ENCODE data around the gene KRTAP10-6.
"Not testable (repeated sequence)": the region's sequence is repeated elsewhere in the genome, so short reads cannot be mapped to it uniquely, and the experiment has no call there.

The KRTAP10-6 gene

DNA sequence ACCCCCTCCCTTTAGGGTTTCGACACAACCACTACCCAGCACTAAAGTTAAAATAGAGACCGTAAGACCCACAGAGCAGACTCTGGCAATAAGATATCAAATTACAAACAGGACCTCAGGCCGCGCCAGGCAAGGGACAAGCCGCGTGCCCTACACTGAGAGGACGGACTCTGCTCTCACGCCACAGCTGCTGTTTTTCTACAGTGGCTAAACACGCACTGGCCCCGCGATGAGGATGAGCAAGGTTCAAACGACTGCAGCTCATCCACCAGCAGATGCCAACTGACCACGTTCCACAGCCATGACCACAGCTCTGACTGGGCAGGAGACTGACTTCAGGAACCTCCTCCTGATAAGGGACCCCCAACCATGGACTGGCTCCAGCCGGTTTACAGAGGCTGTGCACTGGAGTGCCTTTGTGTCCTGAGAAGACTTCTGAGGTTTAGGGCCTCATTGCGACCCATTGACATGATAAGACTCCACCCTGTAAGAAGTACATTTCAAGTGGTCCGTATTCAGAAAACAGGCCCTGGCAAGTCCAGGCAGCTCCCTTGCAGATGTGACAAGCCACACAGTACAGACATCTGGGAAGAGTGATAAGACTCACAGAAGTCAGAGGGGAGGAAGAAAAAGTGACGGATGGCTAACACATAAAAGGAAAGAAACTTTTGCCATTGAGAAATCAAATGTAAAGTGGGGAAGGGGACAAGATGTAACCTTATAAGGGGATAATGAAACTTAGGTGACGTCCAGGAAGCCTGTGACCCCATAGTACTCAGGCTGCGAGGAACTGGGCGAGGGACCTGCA is 1.5 kb upstream of the KRTAP10-6 start:
- H3K4me1 ChIP-seq (ENCODE audit: insufficient read depth, low read length), result peaks cover 13% of the 10 kb centered on the region; the same call in 1 of the 2 replicates
- H3K27me3 ChIP-seq (ENCODE audit: insufficient read depth, low read length), result no peaks in the 10 kb centered on the region
- H3K36me3 ChIP-seq (ENCODE audit: insufficient read depth, low read depth, low read length), result no peaks in the 10 kb centered on the region
- H3K9ac ChIP-seq (ENCODE audit: low read depth, low read length), result no peak overlapping the region
- H3K27ac ChIP-seq (ENCODE audit: low read length), result no peak overlapping the region
- no peaks in the 10 kb centered on the region for H3K9me3 ChIP-seq (ENCODE audit: insufficient read depth, low read depth, low read length)
- H3K4me3 ChIP-seq (ENCODE audit: low read length), result no peak overlapping the region

GRCh38 chr21:44591801-44592130 is 539 bp downstream of the KRTAP10-6 start:
- H3K4me1 ChIP-seq (ENCODE audit: insufficient read depth, low read length); H3K9me3 ChIP-seq (ENCODE audit: insufficient read depth, low read depth, low read length); H3K9ac ChIP-seq (ENCODE audit: low read depth, low read length); H3K36me3 ChIP-seq (ENCODE audit: insufficient read depth, low read depth, low read length); H3K27me3 ChIP-seq (ENCODE audit: insufficient read depth, low read length); H3K4me3 ChIP-seq (ENCODE audit: low read length); H3K27ac ChIP-seq (ENCODE audit: low read length): not testable (repeated sequence)

GRCh38 chr21:44590897-44591800 is 1.2 kb downstream of the KRTAP10-6 start:
- H3K36me3 ChIP-seq (ENCODE audit: insufficient read depth, low read depth, low read length); H3K9ac ChIP-seq (ENCODE audit: low read depth, low read length); H3K9me3 ChIP-seq (ENCODE audit: insufficient read depth, low read depth, low read length); H3K27ac ChIP-seq (ENCODE audit: low read length); H3K27me3 ChIP-seq (ENCODE audit: insufficient read depth, low read length); H3K4me3 ChIP-seq (ENCODE audit: low read length); H3K4me1 ChIP-seq (ENCODE audit: insufficient read depth, low read length): not testable (repeated sequence)

GRCh38 chr21:44590311-44590721 is 2.0 kb downstream of the KRTAP10-6 start:
- Histone ChIP-seq H3K4me3 (ENCODE audit: low read length) (no peak overlapping the region), H3K9ac (ENCODE audit: low read depth, low read length) (no peak overlapping the region), H3K36me3 (ENCODE audit: insufficient read depth, low read depth, low read length) (no peaks in the 10 kb centered on the region), H3K9me3 (ENCODE audit: insufficient read depth, low read depth, low read length) (no peaks in the 10 kb centered on the region), H3K27ac (ENCODE audit: low read length) (no peak overlapping the region), H3K4me1 (ENCODE audit: insufficient read depth, low read length) (peaks cover 8% of the 10 kb centered on the region; the same call in 1 of the 2 replicates), H3K27me3 (ENCODE audit: insufficient read depth, low read length) (no peaks in the 10 kb centered on the region)

DNA sequence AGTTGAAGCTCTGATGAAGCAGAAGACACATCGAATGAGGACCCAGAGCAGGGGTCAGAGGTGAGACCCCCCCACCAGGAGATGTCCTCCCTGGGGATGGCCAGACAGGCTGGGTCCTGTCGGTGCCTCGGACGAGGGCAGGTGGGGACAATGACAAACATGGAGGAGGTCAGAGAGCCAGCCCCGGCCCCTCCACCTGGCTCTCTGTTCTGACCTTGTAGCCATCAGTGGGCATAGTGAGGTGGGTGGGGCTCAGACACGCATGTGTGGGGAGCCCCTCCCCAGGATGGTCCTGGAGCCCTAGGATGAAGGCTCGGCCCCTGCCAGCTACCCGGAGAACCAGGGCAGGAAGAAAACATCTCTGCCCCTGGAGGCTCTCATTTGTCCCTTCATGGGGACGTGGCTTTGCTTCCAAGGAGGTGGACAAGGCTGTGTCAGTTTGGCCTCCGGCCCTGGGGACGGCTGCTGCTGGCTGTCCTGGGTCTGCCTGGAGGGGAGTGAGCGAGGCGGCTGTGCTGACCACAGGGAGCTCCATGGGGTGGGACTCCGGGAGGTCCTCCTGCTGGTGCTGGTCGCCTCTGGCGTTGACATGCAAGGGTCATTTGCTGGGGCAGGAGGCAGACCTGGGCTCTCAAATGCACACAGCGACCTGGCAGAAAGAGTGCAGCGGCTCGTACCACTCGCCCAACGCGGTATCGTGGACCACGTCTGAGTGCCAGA is 2.6 kb downstream of the KRTAP10-6 start:
- Histone ChIP-seq H3K9ac (ENCODE audit: low read depth, low read length) (no peak overlapping the region), H3K36me3 (ENCODE audit: insufficient read depth, low read depth, low read length) (no peaks in the 10 kb centered on the region), H3K27ac (ENCODE audit: low read length) (no peak overlapping the region), H3K27me3 (ENCODE audit: insufficient read depth, low read length) (no peaks in the 10 kb centered on the region), H3K4me1 (ENCODE audit: insufficient read depth, low read length) (peaks cover 8% of the 10 kb centered on the region; the same call in 1 of the 2 replicates), H3K9me3 (ENCODE audit: insufficient read depth, low read depth, low read length) (no peaks in the 10 kb centered on the region), H3K4me3 (ENCODE audit: low read length) (no peak overlapping the region)

GRCh38 chr21:44589094-44589493 is 3.2 kb downstream of the KRTAP10-6 start:
- Histone ChIP-seq H3K27ac (ENCODE audit: low read length) (no peak overlapping the region), H3K36me3 (ENCODE audit: insufficient read depth, low read depth, low read length) (no peaks in the 10 kb centered on the region), H3K9me3 (ENCODE audit: insufficient read depth, low read depth, low read length) (no peaks in the 10 kb centered on the region), H3K4me1 (ENCODE audit: insufficient read depth, low read length) (peaks cover 8% of the 10 kb centered on the region; the same call in 1 of the 2 replicates), H3K4me3 (ENCODE audit: low read length) (no peak overlapping the region), H3K27me3 (ENCODE audit: insufficient read depth, low read length) (no peaks in the 10 kb centered on the region), H3K9ac (ENCODE audit: low read depth, low read length) (no peak overlapping the region)

GRCh38 chr21:44585892-44586291 is 6.4 kb downstream of the KRTAP10-6 start:
- H3K9me3 ChIP-seq (ENCODE audit: insufficient read depth, low read depth, low read length), result no peaks in the 10 kb centered on the region

GRCh38 chr21:44583800-44584147 is 8.5 kb downstream of the KRTAP10-6 start:
- no peak overlapping the region for H3K27ac ChIP-seq (ENCODE audit: low read length)
- H3K9me3 ChIP-seq (ENCODE audit: insufficient read depth, low read depth, low read length), result no peaks in the 10 kb centered on the region
- H3K27me3 ChIP-seq (ENCODE audit: insufficient read depth, low read length), result no peaks in the 10 kb centered on the region
- H3K36me3 ChIP-seq (ENCODE audit: insufficient read depth, low read depth, low read length), result no peaks in the 10 kb centered on the region
- H3K9ac ChIP-seq (ENCODE audit: low read depth, low read length), result no peak overlapping the region
- no peaks in the 10 kb centered on the region for H3K4me1 ChIP-seq (ENCODE audit: insufficient read depth, low read length)
- H3K4me3 ChIP-seq (ENCODE audit: low read length), result no peak overlapping the region

More at GRCh38 chr21:44585892-44586291, 6.4 kb downstream of the KRTAP10-6 start:
- no peaks in the 10 kb centered on the region for H3K4me1 ChIP-seq (ENCODE audit: insufficient read depth, low read length)
- H3K36me3 ChIP-seq (ENCODE audit: insufficient read depth, low read depth, low read length), result no peaks in the 10 kb centered on the region
- H3K27ac ChIP-seq (ENCODE audit: low read length), result no peak overlapping the region
- no peak overlapping the region for H3K9ac ChIP-seq (ENCODE audit: low read depth, low read length)
- H3K27me3 ChIP-seq (ENCODE audit: insufficient read depth, low read length), result no peaks in the 10 kb centered on the region
- no peak overlapping the region for H3K4me3 ChIP-seq (ENCODE audit: low read length)

DNA sequence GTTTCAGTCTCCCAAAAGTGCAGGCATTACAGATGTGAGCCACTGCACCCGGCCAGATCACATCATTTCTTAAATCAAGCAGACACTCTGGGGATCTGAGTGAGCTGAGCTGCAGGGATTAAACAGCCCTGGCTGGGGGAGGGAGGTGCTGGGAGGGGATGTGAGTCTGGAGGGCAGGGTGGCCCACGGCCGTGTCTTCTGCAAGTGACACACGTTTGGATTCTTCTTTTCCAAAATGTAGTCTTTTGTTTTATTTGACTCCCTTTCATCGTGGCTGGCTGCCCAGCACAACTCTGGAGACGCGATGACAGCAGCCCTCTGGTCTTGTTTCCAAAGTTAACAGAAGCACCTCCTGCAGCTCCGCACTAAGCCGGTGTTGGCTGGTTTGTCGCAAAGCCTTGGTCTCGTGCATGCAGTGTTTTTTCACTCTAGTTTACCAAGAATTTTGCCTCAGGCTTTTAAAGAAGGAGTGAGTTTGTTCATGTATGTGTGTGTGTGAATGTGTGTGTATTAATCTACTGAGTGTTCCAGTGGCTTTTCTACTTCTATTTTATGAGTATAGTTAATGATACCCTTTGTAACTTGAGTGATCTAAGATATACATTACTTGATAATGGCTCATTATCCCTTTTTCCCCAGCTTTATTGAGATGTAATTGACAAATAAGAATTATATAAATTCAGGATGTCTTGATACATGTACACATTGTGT is 9.1 kb downstream of the KRTAP10-6 start:
- H3K27me3 ChIP-seq (ENCODE audit: insufficient read depth, low read length), result no peaks in the 10 kb centered on the region

DNA sequence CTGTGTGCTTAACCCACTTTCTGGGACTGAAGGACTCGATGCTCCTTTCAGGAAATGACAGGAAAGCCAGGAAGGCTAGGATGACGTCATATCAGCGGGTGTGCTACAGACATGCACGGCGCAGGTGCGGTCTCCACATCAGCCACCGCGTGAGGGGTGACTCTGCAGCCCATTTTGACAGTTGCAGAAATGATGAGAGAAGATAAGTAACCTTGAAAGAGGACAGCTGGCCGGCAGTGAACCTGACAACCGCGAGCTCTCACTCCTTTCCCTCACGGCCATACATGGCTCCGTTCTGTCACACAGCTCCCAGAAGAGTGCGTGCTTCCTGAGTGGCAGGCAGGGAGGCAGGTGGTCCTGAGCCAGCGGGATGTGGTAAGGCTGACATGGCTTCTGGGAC is 10.2 kb downstream of the KRTAP10-6 start:
- peaks cover 3% of the 10 kb centered on the region; the same call in 1 of the 2 replicates for H3K9me3 ChIP-seq (ENCODE audit: insufficient read depth, low read depth, low read length)
- no peaks in the 10 kb centered on the region for H3K36me3 ChIP-seq (ENCODE audit: insufficient read depth, low read depth, low read length)
- no peak overlapping the region for H3K27ac ChIP-seq (ENCODE audit: low read length)
- no peak overlapping the region for H3K4me3 ChIP-seq (ENCODE audit: low read length)
- H3K9ac ChIP-seq (ENCODE audit: low read depth, low read length), result no peak overlapping the region
- H3K4me1 ChIP-seq (ENCODE audit: insufficient read depth, low read length), result no peaks in the 10 kb centered on the region
- H3K27me3 ChIP-seq (ENCODE audit: insufficient read depth, low read length), result no peaks in the 10 kb centered on the region

More for the DNA sequence above, 9.1 kb downstream of the KRTAP10-6 start:
- no peaks in the 10 kb centered on the region for H3K4me1 ChIP-seq (ENCODE audit: insufficient read depth, low read length)
- H3K9me3 ChIP-seq (ENCODE audit: insufficient read depth, low read depth, low read length), result no peaks in the 10 kb centered on the region
- no peak overlapping the region for H3K9ac ChIP-seq (ENCODE audit: low read depth, low read length)
- H3K36me3 ChIP-seq (ENCODE audit: insufficient read depth, low read depth, low read length), result no peaks in the 10 kb centered on the region
- no peak overlapping the region for H3K27ac ChIP-seq (ENCODE audit: low read length)
- no peak overlapping the region for H3K4me3 ChIP-seq (ENCODE audit: low read length)

GRCh38 chr21:44581158-44581557 is 11.1 kb downstream of the KRTAP10-6 start:
- Histone ChIP-seq H3K27me3 (ENCODE audit: insufficient read depth, low read length) (no peaks in the 10 kb centered on the region), H3K9me3 (ENCODE audit: insufficient read depth, low read depth, low read length) (peaks cover 6% of the 10 kb centered on the region), H3K36me3 (ENCODE audit: insufficient read depth, low read depth, low read length) (no peaks in the 10 kb centered on the region), H3K27ac (ENCODE audit: low read length) (no peak overlapping the region), H3K9ac (ENCODE audit: low read depth, low read length) (no peak overlapping the region), H3K4me1 (ENCODE audit: insufficient read depth, low read length) (no peaks in the 10 kb centered on the region), H3K4me3 (ENCODE audit: low read length) (no peak overlapping the region)

Data from iPS-20b (cell line).